A673 (cell line): ENCODE results near the gene PLXND1. TPM values are rescaled to one million over a fixed set of nuclear protein-coding genes. Genes with fewer than 3 reads are reported as not detected.

Source experiments
- BruUV-seq: library from RNA; stranded (reverse); fragments of 400-500 nt; replicated peaks from 2 replicates; lab custom pipeline; 2021; lab: Mats Ljungman, UMichigan
- CTCF ChIA-PET: fragments of 300-600 bp; sonication (Branson Sonifier 250); formaldehyde crosslinking; loops from one replicate; lab custom pipeline; 2022; ENCODE audit warnings: antibody characterized with exemption; lab: Charles Lee
- POLR2A ChIA-PET: fragments of 300-600 bp; sonication (Branson Sonifier 250); formaldehyde crosslinking; loops from one replicate; lab custom pipeline; 2022; ENCODE audit warnings: antibody characterized with exemption; ENCODE audit not compliant: low non-redundant PET; lab: Charles Lee
- DNase-seq: peaks from one replicate; pipeline ENCODE4 v3.0.0-alpha.2; 2015; ENCODE audit warnings: low spot score
- H3K27ac ChIP-seq: fragments of 200-600 bp; sonication (generic); 2 replicates; pipeline ENCODE4 v1.5.1; 2016; ENCODE audit warnings: mixed run types, low read depth, mild to moderate bottlenecking, mixed read lengths, antibody characterized with exemption, low read length; ENCODE audit not compliant: poor library complexity, severe bottlenecking
- H3K27me3 ChIP-seq: fragments of 200-600 bp; sonication (generic); replicated peaks from 2 replicates; pipeline ENCODE4 v1.6.1; 2017; ENCODE audit warnings: mixed run types, low read depth, mild to moderate bottlenecking, mixed read lengths, antibody characterized with exemption, low read length; ENCODE audit not compliant: insufficient read depth, poor library complexity
- H3K36me3 ChIP-seq: fragments of 200-600 bp; sonication (generic); 2 replicates; pipeline ENCODE4 v1.6.1; 2016; ENCODE audit warnings: mixed run types, mild to moderate bottlenecking, mixed read lengths, antibody characterized with exemption, low read length; ENCODE audit not compliant: insufficient read depth, poor library complexity, severe bottlenecking
- H3K4me1 ChIP-seq: fragments of 200-600 bp; sonication (generic); 2 replicates; pipeline ENCODE4 v1.6.1; 2017; ENCODE audit warnings: mixed run types, mild to moderate bottlenecking, mixed read lengths, antibody characterized with exemption, low read length; ENCODE audit not compliant: insufficient read depth, poor library complexity, severe bottlenecking
- H3K4me3 ChIP-seq: fragments of 200-600 bp; sonication (generic); 2 replicates; pipeline ENCODE4 v1.5.1; 2016; ENCODE audit warnings: low read depth, mixed run types, mild to moderate bottlenecking, mixed read lengths, low read length; ENCODE audit not compliant: poor library complexity, severe bottlenecking
- H3K9me3 ChIP-seq: fragments of 200-600 bp; sonication (generic); 2 replicates; pipeline ENCODE4 v1.6.1; 2016; ENCODE audit warnings: mixed run types, low read depth, mild to moderate bottlenecking, mixed read lengths, antibody characterized with exemption, low read length; ENCODE audit not compliant: poor library complexity, severe bottlenecking
- CTCF ChIP-seq: fragments of 300-800, 200-600 bp; sonication (generic); conservative IDR thresholded peaks from 2 replicates; pipeline ENCODE4 v1.5.1; 2017; ENCODE audit warnings: low read depth, mild to moderate bottlenecking, antibody characterized with exemption, low read length, moderate library complexity, mixed read lengths
- EZH2 ChIP-seq: fragments of 200-600 bp; sonication (generic); IDR thresholded peaks from 2 replicates; pipeline ENCODE4 v1.6.1; 2017; ENCODE audit warnings: borderline replicate concordance, low read depth, mild to moderate bottlenecking, mixed read lengths, antibody characterized with exemption, low read length; ENCODE audit not compliant: poor library complexity, severe bottlenecking
- intact Hi-C: fragments of 100-400 bp; cut with micrococcal nuclease; formaldehyde crosslinking; loops from one replicate; pipeline ENCODE4 v1.10.0; 2022; ENCODE audit not compliant: unreplicated experiment
- total RNA-seq: library from RNA; stranded (reverse); gene quantifications from 2 replicates; pipeline ENCODE4 v1.2.3, GENCODE V29; 2021

PLXND1 gene
- total RNA-seq, 1 experiment from 2014 or later: 31.5 TPM

GRCh38 chr3:129614927-129615363, 8.5 kb upstream of the PLXND1 start:
- Histone ChIP-seq H3K27ac (no peak overlapping the region), H3K36me3 (no peaks in the 10 kb centered on the region), H3K27me3 (no peaks in the 10 kb centered on the region), H3K4me3 (no peak overlapping the region), H3K9me3 (no peaks in the 10 kb centered on the region), H3K4me1 (no peaks in the 10 kb centered on the region)
- TF ChIP-seq CTCF (no peak), EZH2 (no peak)
- ChIA-PET POLR2A (no interaction called here), CTCF (no interaction called here)
- no TSS peak for BruUV-seq
- intact Hi-C loops: no loop called here
- DNase-seq: no peak

- TF ChIP-seq EZH2: no peak
- no peak for TF ChIP-seq CTCF
- Histone ChIP-seq H3K27me3 (no peaks in the 10 kb centered on the region), H3K36me3 (no peaks in the 10 kb centered on the region), H3K4me1 (no peaks in the 10 kb centered on the region), H3K4me3 (no peak overlapping the region), H3K9me3 (no peaks in the 10 kb centered on the region), H3K27ac (no peak overlapping the region)
- BruUV-seq: no TSS peak
- intact Hi-C loops: no loop called here
- POLR2A ChIA-PET: no interaction called here
- CTCF ChIA-PET: no interaction called here
- DNase-seq: no peak
Observed at GRCh38 chr3:129614435-129614834, 8.0 kb upstream of the PLXND1 start.

GRCh38 chr3:129613367-129613740, 6.9 kb upstream of the PLXND1 start:
- Histone ChIP-seq H3K27me3 (no peaks in the 10 kb centered on the region), H3K4me1 (peaks cover 6% of the 10 kb centered on the region), H3K9me3 (no peaks in the 10 kb centered on the region), H3K27ac (no peak overlapping the region), H3K36me3 (no peaks in the 10 kb centered on the region), H3K4me3 (no peak overlapping the region)
- BruUV-seq: no TSS peak
- no peak for TF ChIP-seq CTCF
- TF ChIP-seq EZH2: no peak
- ChIA-PET CTCF (interaction anchor here (0.5 kb wide), 1 partner anchor 237 kb away, joined by 6 read pairs; no protein-coding TSS in a partner anchor), POLR2A (no interaction called here)
- no peak for DNase-seq
- intact Hi-C loops: no loop called here
